Effector memory CD8-positive, alpha-beta T cell (primary cell): ENCODE data around the gene TMPO.
"Not testable (repeated sequence)": the region's sequence is repeated elsewhere in the genome, so short reads cannot be mapped to it uniquely, and the experiment has no call there.

Source experiments
- ATAC-seq: fragments of 150-1000 bp; cut with Tn5 transposase; replicated peaks from 2 replicates; pipeline ENCODE4 v1.10.0; 2021; ENCODE audit warnings: mild to moderate bottlenecking, moderate library complexity
- DNase-seq, 3 experiments: peaks; one replicate each; pipeline ENCODE4 v3.0.0; 2021
- H3K27ac Mint-ChIP-seq, 2 donors: one replicate each; pipeline ENCODE4 v1.8.0; 2022; ENCODE audit warnings: mild to moderate bottlenecking in 2 of 2, mixed read lengths in 2 of 2, moderate library complexity in 2 of 2
- H3K27me3 Mint-ChIP-seq, 2 donors: one replicate each; pipeline ENCODE4 v1.8.0; 2022; ENCODE audit warnings: mixed read lengths in 2 of 2
- H3K36me3 Mint-ChIP-seq: one replicate; pipeline ENCODE4 v1.8.0; 2022; ENCODE audit warnings: mild to moderate bottlenecking, moderate library complexity, mixed read lengths; ENCODE audit not compliant: insufficient read depth
- H3K4me1 Mint-ChIP-seq, 2 donors: one replicate each; pipeline ENCODE4 v1.8.0; 2022; ENCODE audit warnings: low read depth in 2 of 2, mixed read lengths in 2 of 2
- H3K4me3 Mint-ChIP-seq, 2 donors: one replicate each; pipeline ENCODE4 v1.8.0; 2022; ENCODE audit warnings: mild to moderate bottlenecking in 2 of 2, mixed read lengths in 2 of 2, moderate library complexity in 2 of 2
- H3K9me3 Mint-ChIP-seq, 2 donors: one replicate each; pipeline ENCODE4 v1.8.0; 2022; ENCODE audit warnings: mixed read lengths in 2 of 2
- total RNA-seq, 9 experiments: gene quantifications; one replicate each; lab custom pipeline; 2026; lab: John Stamatoyannopoulos, UW

Gene TMPO, protein sequence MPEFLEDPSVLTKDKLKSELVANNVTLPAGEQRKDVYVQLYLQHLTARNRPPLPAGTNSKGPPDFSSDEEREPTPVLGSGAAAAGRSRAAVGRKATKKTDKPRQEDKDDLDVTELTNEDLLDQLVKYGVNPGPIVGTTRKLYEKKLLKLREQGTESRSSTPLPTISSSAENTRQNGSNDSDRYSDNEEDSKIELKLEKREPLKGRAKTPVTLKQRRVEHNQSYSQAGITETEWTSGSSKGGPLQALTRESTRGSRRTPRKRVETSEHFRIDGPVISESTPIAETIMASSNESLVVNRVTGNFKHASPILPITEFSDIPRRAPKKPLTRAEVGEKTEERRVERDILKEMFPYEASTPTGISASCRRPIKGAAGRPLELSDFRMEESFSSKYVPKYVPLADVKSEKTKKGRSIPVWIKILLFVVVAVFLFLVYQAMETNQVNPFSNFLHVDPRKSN
- total RNA-seq: 114 to 344 (median 276) reads per million in 9 experiments

DNA sequence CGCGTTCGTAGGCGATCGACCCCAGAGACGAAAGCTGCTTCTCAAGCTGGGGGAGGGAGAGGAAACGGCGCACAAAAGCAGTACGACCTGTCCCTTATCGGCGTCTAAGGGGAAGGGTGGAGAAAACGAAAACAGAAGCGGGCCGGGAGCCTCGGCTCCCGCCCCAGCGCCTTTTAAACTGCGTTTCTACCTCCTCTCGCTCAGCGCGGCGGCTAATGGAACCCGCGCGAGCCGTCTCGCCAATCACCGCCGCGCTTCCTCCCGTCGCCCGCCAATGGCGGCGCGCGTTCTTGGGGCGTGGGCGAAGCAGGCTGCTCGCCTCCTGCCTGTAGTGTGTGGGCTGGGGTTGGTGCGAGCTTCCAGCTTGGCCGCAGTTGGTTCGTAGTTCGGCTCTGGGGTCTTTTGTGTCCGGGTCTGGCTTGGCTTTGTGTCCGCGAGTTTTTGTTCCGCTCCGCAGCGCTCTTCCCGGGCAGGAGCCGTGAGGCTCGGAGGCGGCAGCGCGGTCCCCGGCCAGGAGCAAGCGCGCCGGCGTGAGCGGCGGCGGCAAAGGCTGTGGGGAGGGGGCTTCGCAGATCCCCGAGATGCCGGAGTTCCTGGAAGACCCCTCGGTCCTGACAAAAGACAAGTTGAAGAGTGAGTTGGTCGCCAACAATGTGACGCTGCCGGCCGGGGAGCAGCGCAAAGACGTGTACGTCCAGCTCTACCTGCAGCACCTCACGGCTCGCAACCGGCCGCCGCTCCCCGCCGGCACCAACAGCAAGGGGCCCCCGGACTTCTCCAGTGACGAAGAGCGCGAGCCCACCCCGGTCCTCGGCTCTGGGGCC lies at the start of gene TMPO:
TMPO (plus strand) TSS at position 304 of the 824 bp plus-strand sequence; CDS start at position 582, 278 bp downstream.
- Mint-ChIP-seq H3K27ac (peak within 1 kb of the TSS; percentile 95 to 97), H3K9me3 (no peaks in the 10 kb centered on the region), H3K4me1 (peaks cover 22 to 39% of the 10 kb centered on the region in 2 donors), H3K36me3 (peaks cover 40% of the 10 kb centered on the region), H3K27me3 (no peaks in the 10 kb centered on the region), H3K4me3 (peak within 1 kb of the TSS; percentile 94 to 99)
- ATAC-seq (peak; percentile 84), DNase-seq (peak; percentile 91 to 98 (median 97))

DNA sequence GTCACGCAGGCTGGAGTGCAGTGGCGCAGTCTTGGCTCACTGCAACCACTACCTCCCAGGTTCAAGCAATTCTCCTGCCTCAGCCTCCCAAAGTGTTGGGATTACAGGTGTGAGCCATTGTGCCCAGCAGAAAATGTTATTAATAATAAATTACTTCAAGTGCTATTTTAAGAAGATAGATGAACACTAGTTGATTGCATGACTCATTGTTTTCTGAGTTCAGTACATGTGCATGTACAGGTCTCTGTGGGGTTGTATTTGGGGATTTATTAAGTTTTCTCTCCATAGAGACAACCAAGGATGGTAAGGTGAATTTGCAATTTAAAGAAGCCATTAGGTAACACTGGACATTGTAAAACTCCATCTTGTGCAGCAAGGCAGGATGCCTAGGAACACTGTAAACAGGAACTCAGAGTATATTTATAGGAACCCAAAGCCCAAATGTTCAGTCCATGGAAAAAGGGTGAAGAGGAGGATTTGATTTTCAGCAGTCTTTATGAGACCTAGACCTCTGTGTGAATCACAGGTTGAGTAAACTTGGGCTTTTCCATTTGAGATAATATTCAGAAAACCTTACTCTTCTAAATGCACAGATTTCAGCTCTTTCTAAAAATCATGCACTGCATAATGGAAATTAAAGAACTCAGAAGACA lies 49.3 kb upstream of the TMPO start:
- Mint-ChIP-seq H3K36me3 (peaks cover 3% of the 10 kb centered on the region), H3K9me3 (no peaks in the 10 kb centered on the region), H3K4me1 (no peaks in the 10 kb centered on the region), H3K4me3 (no peak overlapping the region), H3K27ac (no peak overlapping the region), H3K27me3 (peaks cover 5 to 16% of the 10 kb centered on the region in 2 donors)
- DNase-seq (no peak), ATAC-seq (no peak)

DNA sequence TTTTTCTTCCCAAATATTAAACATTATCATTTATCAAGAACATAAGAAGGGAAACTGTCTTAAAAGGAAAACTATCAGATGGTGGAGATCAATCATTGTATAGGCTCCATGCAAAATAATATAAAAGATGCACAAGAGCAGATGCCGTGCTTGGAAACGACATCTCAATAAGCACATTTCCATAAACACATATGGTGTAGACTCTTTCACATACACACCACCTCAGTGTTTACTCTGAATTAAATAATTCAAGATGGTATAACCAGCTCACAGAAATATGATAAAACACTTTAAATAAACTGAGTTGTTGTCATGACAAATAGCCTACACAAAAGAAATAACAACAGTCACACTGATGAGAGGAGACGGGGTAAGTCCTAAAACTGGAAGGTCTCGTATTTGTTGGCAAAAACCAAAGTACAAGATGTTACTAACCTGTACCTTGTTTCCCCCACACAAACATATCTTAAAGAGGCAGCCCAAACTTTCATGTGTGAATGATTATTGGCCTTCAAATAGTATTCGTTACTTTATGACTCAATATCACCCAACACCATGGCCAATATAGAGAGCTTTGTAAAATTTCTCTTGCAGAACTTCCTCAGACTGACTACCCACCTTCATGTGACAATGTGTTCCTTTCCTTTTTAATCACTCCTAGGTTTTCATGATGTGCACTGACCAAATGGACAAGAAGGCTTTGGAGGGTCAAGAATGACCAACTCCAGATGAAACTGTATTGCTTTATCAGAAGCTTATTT lies 48.6 kb upstream of the TMPO start:
- no peak overlapping the region for H3K4me3 Mint-ChIP-seq
- peaks cover 5 to 16% of the 10 kb centered on the region in 2 donors for H3K27me3 Mint-ChIP-seq
- ATAC-seq (no peak), DNase-seq (no peak)
- no peak overlapping the region for H3K27ac Mint-ChIP-seq
- no peaks in the 10 kb centered on the region for H3K4me1 Mint-ChIP-seq
- H3K36me3 Mint-ChIP-seq: peaks cover 3% of the 10 kb centered on the region
- H3K9me3 Mint-ChIP-seq: no peaks in the 10 kb centered on the region

DNA sequence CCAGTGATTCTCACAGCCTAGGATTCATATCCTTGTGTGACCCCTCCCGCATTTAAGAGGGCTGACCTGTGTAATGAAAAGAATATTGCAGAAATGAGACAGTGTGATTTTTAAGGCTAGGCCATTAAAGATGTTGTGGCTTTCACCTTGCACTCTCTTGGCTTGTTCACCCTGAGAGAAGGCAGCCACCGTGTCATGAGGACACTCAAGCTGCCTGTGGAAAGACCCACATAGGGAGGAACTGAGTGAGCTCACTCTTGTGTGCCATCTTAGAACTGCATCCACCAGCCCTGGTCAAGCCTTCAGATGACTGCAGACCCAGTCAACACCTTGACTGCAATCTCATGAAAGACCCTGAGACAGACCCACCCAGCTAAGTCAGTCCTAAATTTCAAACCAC lies 46.3 kb upstream of the TMPO start:
- no peak overlapping the region for H3K4me3 Mint-ChIP-seq
- DNase-seq: no peak
- H3K36me3 Mint-ChIP-seq: peaks cover 3% of the 10 kb centered on the region

DNA sequence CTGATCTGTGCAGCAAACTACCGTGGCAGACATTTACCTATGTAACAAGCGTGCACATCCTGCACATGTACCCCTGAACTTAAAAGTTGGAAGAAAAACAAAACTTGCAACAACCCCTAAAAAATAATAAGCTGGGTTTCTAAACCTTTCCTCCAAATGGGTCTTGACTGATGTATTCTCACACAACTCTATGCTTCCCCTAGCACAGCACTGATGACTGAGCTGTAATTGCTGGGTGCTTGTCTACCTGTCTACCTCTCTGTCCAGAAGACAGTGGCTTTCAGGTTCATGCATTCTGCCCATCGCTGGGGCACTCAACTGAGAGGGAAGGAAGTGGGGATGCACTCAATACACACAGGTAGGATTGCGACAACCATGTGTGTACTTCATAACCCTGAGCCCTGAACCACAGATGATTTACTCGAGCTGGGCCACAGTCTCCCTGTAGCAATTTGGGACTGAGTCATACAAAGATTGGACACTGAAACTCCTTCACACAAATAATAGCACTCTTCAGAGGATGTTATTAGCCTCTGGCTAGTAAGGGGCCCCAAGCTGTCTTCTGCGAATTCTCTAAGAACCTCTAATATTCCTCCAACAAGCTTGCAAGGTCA lies 44.8 kb upstream of the TMPO start:
- no peak overlapping the region for H3K4me3 Mint-ChIP-seq
- peaks cover 17 to 26% of the 10 kb centered on the region in 2 donors for H3K27me3 Mint-ChIP-seq
- no peaks in the 10 kb centered on the region for H3K9me3 Mint-ChIP-seq
- no peak for ATAC-seq
- no peak overlapping the region for H3K27ac Mint-ChIP-seq
- peaks cover 3% of the 10 kb centered on the region for H3K36me3 Mint-ChIP-seq
- DNase-seq: no peak
- no peaks in the 10 kb centered on the region for H3K4me1 Mint-ChIP-seq

More for the DNA sequence above, 46.3 kb upstream of the TMPO start:
- ATAC-seq: no peak
- H3K27ac Mint-ChIP-seq: no peak overlapping the region
- H3K27me3 Mint-ChIP-seq: peaks cover 17 to 25% of the 10 kb centered on the region in 2 donors
- no peaks in the 10 kb centered on the region for H3K9me3 Mint-ChIP-seq
- no peaks in the 10 kb centered on the region for H3K4me1 Mint-ChIP-seq

DNA sequence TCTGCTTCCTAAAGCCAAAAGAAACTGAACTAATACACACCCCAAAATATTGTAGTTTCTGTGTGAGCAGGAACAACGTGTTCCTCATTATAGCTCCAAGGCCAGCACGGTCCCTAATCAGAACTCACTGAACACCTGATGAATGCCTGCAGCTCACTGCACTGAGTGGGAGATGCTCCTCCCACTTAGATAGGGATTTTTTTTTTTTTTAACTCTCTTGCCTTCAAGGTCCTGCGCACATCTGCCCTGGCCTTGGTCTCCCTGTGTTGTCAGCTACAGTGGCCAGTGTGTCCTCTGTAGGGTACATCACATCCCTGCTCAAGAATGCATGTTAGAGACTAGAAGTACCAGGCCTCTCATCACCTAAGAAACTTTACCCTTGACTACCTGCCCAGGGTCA lies 44.3 kb upstream of the TMPO start:
- Mint-ChIP-seq H3K4me1 (no peaks in the 10 kb centered on the region), H3K9me3 (no peaks in the 10 kb centered on the region), H3K36me3 (peaks cover 3% of the 10 kb centered on the region), H3K27me3 (peaks cover 17 to 26% of the 10 kb centered on the region in 2 donors), H3K4me3 (no peak overlapping the region), H3K27ac (no peak overlapping the region)
- DNase-seq (no peak), ATAC-seq (no peak)

DNA sequence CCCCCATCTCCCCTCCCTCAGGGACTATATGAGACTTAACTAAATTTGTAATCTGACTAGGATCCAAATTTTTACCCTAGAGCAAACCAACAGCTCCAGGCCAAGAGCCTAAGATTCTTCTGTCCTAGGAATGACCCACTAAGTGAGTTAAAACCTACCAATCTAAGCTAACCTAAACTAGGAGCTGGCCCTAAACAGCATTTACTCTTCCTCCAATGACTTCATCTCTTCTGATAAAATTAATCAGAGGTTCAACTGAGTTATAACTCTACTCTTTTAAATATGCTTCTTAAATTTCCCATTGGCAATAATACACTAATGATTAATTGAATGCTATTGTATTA lies 39.9 kb upstream of the TMPO start:
- H3K27me3 Mint-ChIP-seq: peaks cover 19% of the 10 kb centered on the region in 2 donors
- no peak for ATAC-seq
- no peaks in the 10 kb centered on the region for H3K36me3 Mint-ChIP-seq
- no peaks in the 10 kb centered on the region for H3K9me3 Mint-ChIP-seq
- DNase-seq: no peak
- no peak overlapping the region for H3K27ac Mint-ChIP-seq
- H3K4me3 Mint-ChIP-seq: no peak overlapping the region
- peaks cover 0 to 3% of the 10 kb centered on the region in 2 donors for H3K4me1 Mint-ChIP-seq

DNA sequence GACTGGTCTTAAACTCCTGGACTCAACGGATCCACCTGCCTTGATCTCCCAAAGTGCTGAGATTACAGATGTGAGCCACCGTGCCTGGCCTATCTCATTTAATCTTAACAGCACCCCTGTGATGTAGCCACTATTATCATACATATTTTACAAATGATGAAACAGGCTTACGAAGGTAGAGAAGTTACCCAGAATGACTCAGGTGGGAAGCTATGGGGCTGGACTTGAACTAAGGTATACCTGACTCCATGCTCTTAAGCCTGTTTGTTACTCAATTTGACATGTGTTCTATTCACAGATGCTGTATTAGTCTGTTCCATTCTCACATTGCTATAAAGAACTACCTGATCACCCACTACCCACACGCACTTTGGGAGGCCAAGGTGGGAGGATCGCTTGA lies 36.8 kb upstream of the TMPO start:
- ATAC-seq (no peak), DNase-seq (no peak)
- Mint-ChIP-seq H3K9me3 (no peaks in the 10 kb centered on the region), H3K27ac (no peak overlapping the region), H3K27me3 (peaks cover 10 to 15% of the 10 kb centered on the region in 2 donors), H3K36me3 (no peaks in the 10 kb centered on the region), H3K4me1 (peaks cover 1 to 3% of the 10 kb centered on the region in 2 donors), H3K4me3 (no peak overlapping the region)

DNA sequence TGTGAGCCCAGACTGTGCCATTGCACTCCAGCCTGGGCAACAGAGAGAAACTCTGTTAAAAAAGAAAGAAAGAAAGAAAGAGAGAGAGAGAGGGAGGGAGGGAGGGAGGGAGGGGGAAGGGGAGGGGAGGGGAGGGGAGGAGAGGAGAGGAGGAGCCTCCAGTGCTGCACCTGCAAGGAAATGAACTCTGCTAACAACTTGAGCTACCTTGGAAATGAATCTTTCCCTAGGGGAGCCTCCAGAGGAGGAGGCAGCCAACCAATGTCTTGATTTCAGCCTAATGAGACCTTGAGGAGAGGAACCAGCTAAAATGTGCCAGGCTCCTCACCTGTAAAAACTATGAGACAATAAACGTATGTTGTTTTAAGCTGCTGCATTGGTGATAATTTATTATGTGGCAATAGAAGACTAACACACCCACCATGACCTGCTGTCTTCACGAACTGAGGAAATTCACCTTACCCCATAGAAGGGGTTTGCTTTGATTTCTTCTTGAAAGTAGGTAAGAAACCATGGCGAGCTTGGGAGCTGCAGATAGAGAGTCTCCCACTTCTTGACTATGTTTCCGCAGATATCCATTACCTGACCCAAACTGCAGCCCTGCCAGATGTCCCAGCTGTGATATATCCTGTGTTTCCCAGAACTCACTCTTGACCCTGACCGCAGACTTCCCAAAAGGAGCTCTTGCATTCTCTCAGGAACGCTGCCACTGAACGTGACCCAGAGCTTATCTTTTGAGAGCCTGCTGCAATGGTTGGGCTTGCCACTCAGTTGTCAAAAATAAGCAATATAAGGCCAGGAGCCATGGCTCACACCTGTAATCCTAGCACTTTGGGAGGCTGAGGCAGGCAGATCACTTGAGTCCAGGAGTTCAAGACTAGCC lies 31.5 kb upstream of the TMPO start:
- no peak for DNase-seq
- Mint-ChIP-seq H3K4me1 (peaks cover 0 to 1% of the 10 kb centered on the region in 2 donors), H3K9me3 (no peaks in the 10 kb centered on the region), H3K36me3 (no peaks in the 10 kb centered on the region), H3K27me3 (peaks cover 5 to 12% of the 10 kb centered on the region in 2 donors), H3K27ac (no peak overlapping the region), H3K4me3 (no peak overlapping the region)
- ATAC-seq: no peak

DNA sequence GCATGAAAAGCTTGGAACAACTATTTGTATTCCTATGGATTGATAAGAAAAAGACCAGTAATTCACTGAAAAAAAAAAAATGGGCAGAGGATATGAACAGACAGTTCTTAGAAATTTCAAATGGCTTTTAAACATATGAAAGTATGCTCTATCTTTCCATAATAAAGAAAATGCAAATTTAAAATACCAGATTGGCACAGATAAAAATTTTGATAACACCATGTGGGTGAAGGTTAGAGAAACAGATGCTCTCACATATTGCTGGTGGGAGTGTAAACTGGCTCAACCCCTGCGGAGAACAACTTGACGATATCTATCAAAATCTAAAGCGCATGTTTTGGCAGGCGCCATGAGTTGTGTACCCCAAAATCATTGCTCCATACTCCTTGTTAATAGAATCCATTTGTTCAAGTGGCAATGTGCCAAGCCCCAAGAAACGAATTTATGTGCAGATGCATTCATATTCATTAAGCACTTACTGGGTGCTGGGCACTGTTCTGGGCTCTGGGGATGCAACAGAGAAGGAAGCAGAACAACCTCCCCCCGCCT lies 29.5 kb upstream of the TMPO start:
- H3K27me3 Mint-ChIP-seq: peaks cover 0 to 8% of the 10 kb centered on the region in 2 donors
- H3K9me3 Mint-ChIP-seq: no peaks in the 10 kb centered on the region
- H3K27ac Mint-ChIP-seq: no peak overlapping the region
- H3K4me3 Mint-ChIP-seq: no peak overlapping the region
- H3K36me3 Mint-ChIP-seq: peaks cover 2% of the 10 kb centered on the region
- ATAC-seq (no peak), DNase-seq (no peak)
- H3K4me1 Mint-ChIP-seq: peaks cover 0 to 1% of the 10 kb centered on the region in 2 donors

DNA sequence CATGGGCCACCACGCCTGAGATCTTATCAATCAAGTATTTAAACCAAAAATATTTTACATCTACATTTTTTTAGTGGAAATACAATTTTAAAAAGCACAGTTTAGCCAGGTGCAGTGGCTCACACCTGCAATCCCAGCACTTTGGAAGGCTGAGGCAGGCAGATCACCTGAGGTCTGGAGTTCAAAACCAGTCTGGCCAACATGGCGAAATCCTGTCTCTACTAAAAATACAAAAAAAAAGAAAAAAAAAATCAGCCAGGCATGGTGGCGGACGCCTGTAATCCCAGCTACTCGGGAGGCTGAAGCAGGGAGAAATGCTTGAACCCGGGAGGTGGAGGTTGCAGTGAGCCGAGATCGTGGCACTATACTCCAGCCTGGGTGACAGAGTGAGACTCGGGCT lies 27.0 kb upstream of the TMPO start:
- not testable (repeated sequence) for ATAC-seq, H3K27me3 Mint-ChIP-seq, H3K4me1 Mint-ChIP-seq, H3K4me3 Mint-ChIP-seq, DNase-seq, H3K27ac Mint-ChIP-seq, H3K36me3 Mint-ChIP-seq, H3K9me3 Mint-ChIP-seq
